Nephron progenitor cell (in vitro differentiated cells): Measurements from ENCODE around the gene ACOT8.

Source experiments
- DNase-seq: peaks from one replicate; pipeline ENCODE4 v3.0.0; 2021
- H3K27ac Mint-ChIP-seq: 2 replicates; pipeline ENCODE4 v1.8.0; 2021; ENCODE audit warnings: mild to moderate bottlenecking, moderate library complexity, mixed read lengths
- H3K27me3 Mint-ChIP-seq: 2 replicates; pipeline ENCODE4 v1.8.0; 2021; ENCODE audit warnings: mild to moderate bottlenecking, low read depth, mixed read lengths; ENCODE audit not compliant: poor library complexity
- H3K36me3 Mint-ChIP-seq: 2 replicates; pipeline ENCODE4 v1.8.0; 2021; ENCODE audit warnings: low read depth, mixed read lengths
- H3K4me1 Mint-ChIP-seq: 2 replicates; pipeline ENCODE4 v1.8.0; 2021; ENCODE audit warnings: mixed read lengths
- H3K4me3 Mint-ChIP-seq: 2 replicates; pipeline ENCODE4 v1.8.0; 2021; ENCODE audit warnings: mild to moderate bottlenecking, moderate library complexity, mixed read lengths
- H3K9me3 Mint-ChIP-seq: 2 replicates; pipeline ENCODE4 v1.8.0; 2021; ENCODE audit warnings: mild to moderate bottlenecking, moderate library complexity, mixed read lengths
- TF ChIP-seq, protein P1 (sequence below): fragments of 200-600 bp; sonication (generic); IDR thresholded peaks from 2 replicates; pipeline ENCODE4 v1.5.0; 2021; ENCODE audit warnings: antibody characterized with exemption

Gene ACOT8

DNA sequence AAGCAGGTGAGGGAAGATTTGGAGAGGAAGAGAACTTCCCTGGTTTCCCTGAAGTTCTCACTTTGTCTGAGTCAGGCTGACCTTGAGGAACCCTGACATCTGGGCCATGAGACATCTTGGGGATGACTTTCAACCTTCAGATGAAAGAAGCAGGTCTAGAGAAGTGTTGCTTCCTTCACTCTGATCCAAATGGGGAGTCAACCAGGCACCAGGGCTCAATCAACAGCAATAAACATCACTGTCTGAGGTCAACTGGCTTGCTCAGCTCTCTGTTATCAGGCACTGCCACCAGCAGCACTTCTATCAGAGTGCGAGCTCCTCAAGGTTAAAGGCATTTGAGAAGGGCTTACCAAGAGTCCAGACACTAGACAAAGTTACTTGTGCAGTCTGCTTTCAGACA, 6.3 kb downstream of the ACOT8 start:
- Mint-ChIP-seq H3K4me1 (peaks cover 16% of the 10 kb centered on the region), H3K27ac (no peak overlapping the region), H3K4me3 (no peak overlapping the region), H3K9me3 (no peaks in the 10 kb centered on the region), H3K27me3 (no peaks in the 10 kb centered on the region), H3K36me3 (peaks cover 34% of the 10 kb centered on the region)
- DNase-seq: no peak
- TF ChIP-seq, protein P1, sequence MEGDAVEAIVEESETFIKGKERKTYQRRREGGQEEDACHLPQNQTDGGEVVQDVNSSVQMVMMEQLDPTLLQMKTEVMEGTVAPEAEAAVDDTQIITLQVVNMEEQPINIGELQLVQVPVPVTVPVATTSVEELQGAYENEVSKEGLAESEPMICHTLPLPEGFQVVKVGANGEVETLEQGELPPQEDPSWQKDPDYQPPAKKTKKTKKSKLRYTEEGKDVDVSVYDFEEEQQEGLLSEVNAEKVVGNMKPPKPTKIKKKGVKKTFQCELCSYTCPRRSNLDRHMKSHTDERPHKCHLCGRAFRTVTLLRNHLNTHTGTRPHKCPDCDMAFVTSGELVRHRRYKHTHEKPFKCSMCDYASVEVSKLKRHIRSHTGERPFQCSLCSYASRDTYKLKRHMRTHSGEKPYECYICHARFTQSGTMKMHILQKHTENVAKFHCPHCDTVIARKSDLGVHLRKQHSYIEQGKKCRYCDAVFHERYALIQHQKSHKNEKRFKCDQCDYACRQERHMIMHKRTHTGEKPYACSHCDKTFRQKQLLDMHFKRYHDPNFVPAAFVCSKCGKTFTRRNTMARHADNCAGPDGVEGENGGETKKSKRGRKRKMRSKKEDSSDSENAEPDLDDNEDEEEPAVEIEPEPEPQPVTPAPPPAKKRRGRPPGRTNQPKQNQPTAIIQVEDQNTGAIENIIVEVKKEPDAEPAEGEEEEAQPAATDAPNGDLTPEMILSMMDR: no peak

DNA sequence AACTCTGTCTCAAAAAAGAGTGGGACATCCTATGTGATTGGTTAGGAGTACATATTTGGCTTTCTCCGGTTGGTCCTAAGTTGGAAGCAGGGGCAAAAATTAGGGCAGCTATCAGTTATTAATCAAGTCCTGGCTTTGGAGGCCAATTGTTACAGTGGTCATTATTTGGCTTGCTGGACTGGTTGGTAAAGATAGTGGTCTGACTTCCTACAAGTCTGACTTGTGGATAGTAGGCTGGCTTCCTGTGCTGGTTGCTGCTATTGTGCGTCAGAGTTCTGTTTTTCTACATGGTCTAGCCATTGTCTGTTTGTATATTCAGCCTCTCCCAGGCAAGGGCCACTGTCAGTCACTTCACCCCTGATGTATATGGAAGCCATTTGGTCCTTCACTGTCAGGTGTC, 7.0 kb downstream of the ACOT8 start:
- H3K4me1 Mint-ChIP-seq: peaks cover 14% of the 10 kb centered on the region
- H3K4me3 Mint-ChIP-seq: no peak overlapping the region
- no peak for DNase-seq
- TF ChIP-seq, protein P1: no peak
- H3K36me3 Mint-ChIP-seq: peaks cover 34% of the 10 kb centered on the region
- no peak overlapping the region for H3K27ac Mint-ChIP-seq
- no peaks in the 10 kb centered on the region for H3K27me3 Mint-ChIP-seq
- H3K9me3 Mint-ChIP-seq: no peaks in the 10 kb centered on the region

- peaks cover 4% of the 10 kb centered on the region for H3K4me1 Mint-ChIP-seq
- no peak for DNase-seq
- TF ChIP-seq, protein P1: no peak
- H3K27me3 Mint-ChIP-seq: no peaks in the 10 kb centered on the region
- no peak overlapping the region for H3K4me3 Mint-ChIP-seq
- no peak overlapping the region for H3K27ac Mint-ChIP-seq
- peaks cover 32% of the 10 kb centered on the region for H3K36me3 Mint-ChIP-seq
- no peaks in the 10 kb centered on the region for H3K9me3 Mint-ChIP-seq
Measured at GRCh38 chr20:45848969-45849582, 8.1 kb downstream of the ACOT8 start.

DNA sequence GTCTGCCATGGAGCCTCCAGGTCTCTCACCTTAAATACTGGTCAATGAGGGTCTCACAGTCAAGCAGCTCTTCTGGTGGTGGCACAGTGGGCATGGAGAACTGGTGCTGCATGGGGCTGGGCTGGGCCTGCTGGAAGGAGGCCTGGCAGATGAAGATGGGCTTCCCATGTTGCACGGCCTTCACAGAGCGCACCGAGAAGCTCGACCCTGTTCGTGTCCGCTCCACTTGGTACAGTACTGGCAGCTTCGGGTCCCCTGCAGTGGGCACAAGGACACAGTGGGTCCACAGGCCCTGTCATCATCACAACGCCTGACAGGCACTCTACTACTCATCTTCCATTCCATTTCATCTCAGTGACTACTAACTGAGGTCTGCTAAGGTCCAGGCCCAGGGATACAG, 8.8 kb downstream of the ACOT8 start:
- Mint-ChIP-seq H3K27me3 (no peaks in the 10 kb centered on the region), H3K4me3 (no peak overlapping the region), H3K9me3 (no peaks in the 10 kb centered on the region), H3K4me1 (peaks cover 4% of the 10 kb centered on the region), H3K27ac (no peak overlapping the region), H3K36me3 (peaks cover 30% of the 10 kb centered on the region)
- DNase-seq: no peak
- TF ChIP-seq, protein P1: no peak

DNA sequence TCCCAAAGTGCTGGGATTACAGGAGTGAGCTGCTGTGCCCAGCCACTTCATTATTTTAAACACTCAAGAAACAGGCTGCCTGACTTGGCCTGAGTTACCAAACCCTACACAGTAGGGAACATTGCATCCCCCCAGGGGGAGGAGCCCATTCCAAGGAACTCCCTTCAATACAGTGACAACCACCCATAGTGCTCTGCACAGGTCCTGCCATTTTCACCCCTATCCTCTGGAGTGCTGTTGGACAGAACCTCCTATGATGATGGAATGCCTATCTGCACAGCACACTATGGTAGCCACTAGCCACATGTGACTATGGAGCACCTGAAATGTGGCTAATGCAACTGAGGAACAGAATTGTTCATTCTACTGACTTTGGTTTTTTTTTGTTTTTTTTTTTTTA, 11.7 kb downstream of the ACOT8 start:
- H3K4me1 Mint-ChIP-seq: peaks cover 12% of the 10 kb centered on the region
- no peak for DNase-seq
- no peaks in the 10 kb centered on the region for H3K9me3 Mint-ChIP-seq
- TF ChIP-seq, protein P1: no peak
- no peaks in the 10 kb centered on the region for H3K27me3 Mint-ChIP-seq
- no peak overlapping the region for H3K27ac Mint-ChIP-seq
- H3K36me3 Mint-ChIP-seq: peaks cover 30% of the 10 kb centered on the region
- no peak overlapping the region for H3K4me3 Mint-ChIP-seq

DNA sequence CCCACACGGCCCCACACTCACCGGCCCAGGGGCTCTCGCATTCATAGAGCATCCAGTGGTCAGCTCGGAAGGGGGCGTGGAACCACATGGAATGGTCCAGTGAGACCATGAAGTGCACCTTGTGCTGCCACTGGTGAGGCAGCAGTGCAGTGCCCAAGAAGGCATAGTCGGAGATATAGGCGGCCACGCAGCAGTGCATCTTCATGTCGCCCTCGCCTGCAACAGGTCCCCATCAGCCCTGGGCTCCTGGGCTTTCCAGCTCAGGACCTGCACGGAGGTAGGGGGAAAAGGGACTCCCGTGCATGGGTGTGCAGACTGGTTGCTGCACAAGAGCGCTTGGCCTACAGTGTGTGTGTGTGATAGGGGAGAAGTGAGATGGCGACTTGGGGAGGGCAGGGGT, 13.7 kb downstream of the ACOT8 start:
- peaks cover 12% of the 10 kb centered on the region for H3K4me1 Mint-ChIP-seq
- DNase-seq: no peak
- H3K27me3 Mint-ChIP-seq: no peaks in the 10 kb centered on the region
- peak overlapping the region; percentile 32 for H3K27ac Mint-ChIP-seq
- H3K36me3 Mint-ChIP-seq: peaks cover 28% of the 10 kb centered on the region
- H3K4me3 Mint-ChIP-seq: no peak overlapping the region
- TF ChIP-seq, protein P1: no peak
- H3K9me3 Mint-ChIP-seq: no peaks in the 10 kb centered on the region
